Gastrocnemius medialis (tissue), 4 donors: ENCODE measurements around the gene KMT5B.

Experiments used
- CTCF ChIP-seq, 5 experiments: fragments of 450-650 bp in 3 of 5; fragments of 200-600 bp in 2 of 5; sonication (generic) in 2 of 5; IDR thresholded peaks in 4 of 5; conservative IDR thresholded peaks in 1 of 5; 1 replicate in 4 of 5; 2 replicates in 1 of 5; pipeline ENCODE4 v1.5.1; 2016 to 2019; ENCODE audit warnings: antibody characterized with exemption in 5 of 5, mild to moderate bottlenecking in 3 of 5, moderate library complexity in 3 of 5
- POLR2A ChIP-seq, 2 donors: fragments of 450-650 bp; IDR thresholded peaks; one replicate each; pipeline ENCODE4 v1.6.1; 2017; ENCODE audit warnings: antibody characterized with exemption in 2 of 2, mild to moderate bottlenecking in 2 of 2, moderate library complexity in 2 of 2

- TF ChIP-seq CTCF (IDR thresholded peaks at IDR 0.05 in 4 of 5, conservative IDR thresholded peaks at IDR 0.05 in 1 of 5) (no peak), POLR2A (IDR thresholded peaks at IDR 0.05) (no peak)
Measured at GRCh38 chr11:68115285-68115684, 97.8 kb downstream of the KMT5B start.
